Glomerular visceral epithelial cell (primary cell): Measurements from ENCODE around the gene HMGN5.

ENCODE experiments used
- DNase-seq: peaks from one replicate; pipeline ENCODE4 v3.0.0-alpha.2; 2016; ENCODE audit errors: extremely low spot score

Gene HMGN5, protein sequence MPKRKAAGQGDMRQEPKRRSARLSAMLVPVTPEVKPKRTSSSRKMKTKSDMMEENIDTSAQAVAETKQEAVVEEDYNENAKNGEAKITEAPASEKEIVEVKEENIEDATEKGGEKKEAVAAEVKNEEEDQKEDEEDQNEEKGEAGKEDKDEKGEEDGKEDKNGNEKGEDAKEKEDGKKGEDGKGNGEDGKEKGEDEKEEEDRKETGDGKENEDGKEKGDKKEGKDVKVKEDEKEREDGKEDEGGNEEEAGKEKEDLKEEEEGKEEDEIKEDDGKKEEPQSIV

DNA sequence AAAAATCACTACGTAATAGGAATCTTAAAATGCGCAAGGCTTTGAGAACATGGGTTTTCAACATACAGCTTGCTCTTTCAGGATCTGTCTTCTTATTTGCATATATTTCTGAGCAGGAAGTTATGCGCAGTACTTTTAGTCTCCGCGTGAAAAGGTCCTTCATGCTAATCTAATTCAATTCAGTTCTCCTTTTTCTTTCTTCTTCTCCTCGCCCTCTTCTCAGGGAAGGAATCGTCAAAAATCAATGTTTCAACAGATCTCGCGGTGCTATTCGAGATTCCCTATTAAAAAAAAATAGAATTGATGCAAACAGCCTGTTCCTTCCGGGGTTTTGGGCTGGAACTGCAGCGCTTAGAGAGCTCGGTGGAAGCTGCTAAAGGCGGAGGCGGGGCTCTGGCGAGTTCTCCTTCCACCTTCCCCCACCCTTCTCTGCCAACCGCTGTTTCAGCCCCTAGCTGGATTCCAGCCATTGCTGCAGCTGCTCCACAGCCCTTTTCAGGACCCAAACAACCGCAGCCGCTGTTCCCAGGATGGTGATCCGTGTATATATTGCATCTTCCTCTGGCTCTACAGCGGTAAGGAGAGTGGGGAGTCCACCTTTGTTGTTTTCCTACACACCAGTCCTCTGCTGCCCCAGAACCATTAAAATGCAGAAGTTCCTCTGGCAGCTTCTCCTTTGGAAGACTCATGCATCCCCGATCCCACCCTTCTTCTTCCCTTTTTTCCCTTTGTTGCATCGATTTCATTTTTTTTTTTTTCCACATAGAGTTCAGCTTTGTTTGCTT lies at the start of gene HMGN5, which contains the start of gene SH3BGRL:
Gene HMGN5, minus strand, starts transcription at position 243 of the 785 bp plus-strand sequence. CDS start 80,364 bp downstream, outside the sequence.
Gene SH3BGRL, plus strand, starts transcription at position 432 of the 785 bp plus-strand sequence. Its CDS starts 99 bp downstream, at position 531.
- peak; percentile 81 for DNase-seq

DNA sequence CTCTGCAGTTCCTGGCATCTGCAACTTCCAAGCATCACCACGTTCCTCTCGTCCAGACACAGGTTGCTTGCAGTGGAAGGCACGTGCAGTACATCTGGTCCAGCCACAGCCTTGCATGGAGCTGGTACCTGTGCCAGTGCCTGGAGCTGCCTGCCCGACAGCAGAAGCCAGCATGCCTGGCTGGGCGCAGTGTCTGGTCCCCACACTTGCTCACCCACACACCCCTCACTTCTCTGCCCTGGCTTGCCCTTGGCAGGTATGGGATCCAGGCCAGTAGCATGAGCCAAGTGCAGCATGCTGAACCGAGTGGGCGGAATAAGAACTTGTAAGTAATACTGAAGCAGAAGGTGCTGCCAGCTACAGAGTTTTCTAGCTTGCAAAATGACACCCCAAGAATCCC lies 40.0 kb upstream of the HMGN5 start:
- no peak for DNase-seq

DNA sequence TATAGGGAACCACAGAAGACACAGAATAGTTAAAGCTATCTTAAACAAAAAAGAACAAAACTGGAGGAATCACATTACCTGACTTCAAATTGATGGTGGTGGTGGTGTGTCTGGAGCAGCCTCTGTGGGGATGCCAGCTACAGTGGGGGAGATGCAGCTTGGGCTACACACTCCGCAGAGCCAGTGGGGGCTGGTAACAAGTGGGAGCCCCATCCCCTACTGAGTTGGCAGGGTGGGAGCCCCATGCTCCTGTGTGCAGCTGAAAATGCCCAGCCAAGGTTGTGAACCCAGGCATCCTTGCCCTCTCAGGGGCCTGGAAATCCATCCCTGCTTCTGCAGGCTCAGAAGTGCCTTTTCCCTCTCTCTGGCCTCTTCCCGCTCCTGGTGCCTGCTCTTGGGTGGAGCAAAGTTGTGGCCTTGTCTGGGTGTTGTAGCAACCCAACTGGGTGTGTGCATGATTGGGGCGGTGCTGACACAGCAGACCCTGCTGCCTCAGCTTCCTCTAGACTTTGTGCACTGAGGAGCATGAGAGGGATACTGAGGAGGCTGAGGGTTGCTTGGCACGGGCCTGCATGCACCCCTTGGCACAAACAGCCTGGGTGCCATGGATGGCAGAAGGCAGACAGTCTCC lies 39.1 kb upstream of the HMGN5 start:
- no peak for DNase-seq

DNA sequence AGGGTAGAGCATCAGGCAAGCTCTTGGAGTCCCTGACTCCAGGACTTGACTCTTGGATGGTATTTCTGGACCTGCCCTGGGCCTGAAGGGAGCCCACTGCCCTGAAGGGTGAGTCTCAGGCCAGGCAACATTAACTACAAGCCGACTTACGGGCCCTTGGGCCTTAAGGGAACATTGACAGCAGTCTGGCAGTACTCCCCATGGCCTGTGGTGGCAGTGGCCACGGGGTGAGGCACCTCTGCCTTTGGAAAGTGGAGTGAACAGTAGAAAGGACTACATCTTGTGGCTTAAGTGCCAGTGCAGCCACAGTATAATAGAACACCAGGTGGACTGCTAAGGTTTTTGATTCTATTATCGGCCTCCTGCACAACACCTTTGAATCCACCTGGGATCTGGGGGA lies 36.5 kb upstream of the HMGN5 start:
- no peak for DNase-seq

DNA sequence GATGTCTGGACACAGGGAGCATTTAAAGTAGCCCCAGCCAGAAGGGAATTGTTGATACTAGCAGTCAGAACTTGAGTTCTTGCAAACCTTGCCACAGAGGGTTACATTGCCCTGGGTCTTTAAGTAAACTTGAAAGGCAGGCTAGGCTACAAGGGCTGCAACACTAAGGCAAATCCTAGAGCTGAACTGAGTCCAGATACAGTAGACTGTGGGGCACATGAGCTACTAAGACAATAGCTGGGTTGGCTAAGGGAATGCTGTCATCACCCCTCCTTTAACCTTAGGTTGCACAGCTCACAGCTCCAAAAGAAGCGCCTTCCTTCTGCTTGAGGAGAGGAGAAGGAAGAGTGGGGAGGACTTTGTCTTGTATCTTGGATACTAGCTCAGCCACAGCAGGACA lies 35.8 kb upstream of the HMGN5 start:
- no peak for DNase-seq

DNA sequence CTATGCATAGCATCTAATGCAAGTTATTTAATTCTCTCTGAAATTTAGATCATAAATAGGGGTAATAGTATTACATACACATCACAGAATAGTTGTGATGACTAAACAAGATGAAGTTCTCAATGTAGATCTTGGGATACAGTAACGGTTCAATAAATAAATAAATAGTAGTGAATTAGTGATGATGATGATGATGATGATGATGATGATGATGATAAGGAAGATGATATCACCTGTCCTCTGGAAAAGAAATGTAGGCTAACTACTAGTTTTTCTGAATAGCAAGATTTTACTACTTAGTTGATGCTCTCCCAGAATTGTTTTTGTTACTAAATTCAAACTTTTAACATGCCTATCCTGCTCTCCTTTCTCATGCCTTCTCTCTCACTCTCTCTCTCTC lies 30.5 kb upstream of the HMGN5 start:
- DNase-seq: no peak

DNA sequence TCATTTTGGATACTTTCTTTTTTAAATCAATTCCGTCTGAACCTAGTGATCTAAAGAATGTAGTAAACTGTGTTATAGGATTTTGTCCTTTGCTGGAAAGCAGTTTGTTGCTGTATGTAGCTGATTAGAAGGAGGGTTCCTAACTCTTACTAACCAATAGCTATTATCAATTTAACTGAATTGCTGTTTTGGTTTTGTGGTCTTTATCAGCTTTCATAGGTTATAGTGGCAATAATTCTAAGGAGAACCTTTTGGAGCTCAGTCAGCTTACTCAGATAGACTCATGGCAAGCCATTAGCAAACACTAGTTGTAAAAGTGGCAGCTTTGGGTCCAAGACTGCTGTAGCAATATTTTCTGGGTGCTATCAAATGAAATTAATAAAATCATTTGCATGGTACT lies 29.8 kb upstream of the HMGN5 start:
- no peak for DNase-seq

DNA sequence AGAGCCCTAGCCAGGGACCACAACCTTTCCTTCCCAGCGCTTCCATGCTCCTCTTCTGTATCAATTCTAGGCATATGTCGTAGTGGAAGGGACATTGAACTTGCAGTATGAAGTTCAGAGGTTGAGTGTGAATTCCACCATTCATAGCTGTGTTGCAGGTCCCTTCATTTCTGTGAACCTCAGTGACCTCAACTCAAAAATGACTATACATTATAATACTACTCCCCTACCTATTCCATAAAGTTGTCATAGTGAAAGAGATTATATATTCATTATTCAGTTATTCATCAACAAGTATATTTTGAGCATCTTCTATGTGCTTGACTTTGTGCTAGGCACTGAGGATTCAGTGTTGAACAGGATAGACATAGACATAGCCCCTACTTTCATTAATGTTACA lies 28.2 kb upstream of the HMGN5 start:
- DNase-seq: no peak

DNA sequence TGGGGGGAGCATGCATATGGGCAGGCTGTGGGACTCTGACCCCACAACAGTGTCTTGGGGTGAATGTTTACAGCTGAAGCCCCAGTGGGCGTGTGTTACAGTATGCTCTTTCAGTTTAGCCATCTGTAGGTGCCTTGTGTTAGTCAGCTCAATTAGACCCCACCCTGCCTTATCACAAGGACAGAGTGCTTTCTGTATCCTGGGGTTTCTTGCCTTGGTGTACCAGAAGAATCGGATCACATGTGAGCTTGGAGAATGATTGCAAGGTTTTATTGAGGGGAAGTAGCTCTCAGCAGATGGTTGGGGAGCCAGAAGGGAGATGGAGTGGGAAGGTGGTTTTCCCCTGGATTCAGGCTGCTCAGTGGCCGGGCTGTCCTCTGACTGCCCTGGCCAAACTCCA lies 27.5 kb upstream of the HMGN5 start:
- DNase-seq: no peak

DNA sequence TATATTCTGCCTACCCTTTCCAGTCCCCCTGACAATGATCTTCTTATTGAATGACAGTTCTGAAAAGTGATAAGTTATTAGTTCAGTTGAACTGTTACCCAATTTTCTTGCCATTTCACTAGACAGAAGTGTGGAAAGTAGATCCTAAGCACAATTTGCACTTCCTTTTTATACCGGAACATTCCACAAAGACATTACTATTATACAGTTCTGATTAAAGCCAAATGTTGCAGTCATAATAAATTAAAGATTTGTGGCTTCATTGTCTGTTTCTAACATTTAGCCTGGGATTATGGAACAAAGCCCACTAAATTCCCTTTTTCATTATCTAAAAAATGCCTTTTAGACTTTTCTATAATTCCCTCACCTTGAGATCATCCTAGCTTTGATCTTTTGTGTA lies 14.0 kb upstream of the HMGN5 start:
- DNase-seq: no peak

DNA sequence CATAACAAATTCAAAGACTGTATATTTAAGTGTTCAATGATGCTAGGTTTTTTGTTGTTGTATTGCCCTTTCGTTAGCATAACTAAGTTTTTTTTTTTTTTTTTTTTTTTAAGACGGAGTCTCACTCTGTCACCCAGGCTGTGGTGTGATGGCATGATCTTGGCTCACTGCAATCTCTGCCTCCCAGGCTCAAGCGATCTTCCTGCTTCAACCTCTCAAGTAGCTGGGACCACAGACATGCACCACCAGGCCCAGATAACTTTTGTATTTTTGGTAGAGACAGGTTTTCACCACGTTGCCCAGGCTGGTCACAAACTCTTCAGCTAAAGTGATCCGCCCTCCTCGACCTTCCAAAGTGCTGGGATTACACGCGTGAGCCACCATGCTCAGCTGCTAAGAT lies 7.2 kb upstream of the HMGN5 start:
- DNase-seq: no peak

DNA sequence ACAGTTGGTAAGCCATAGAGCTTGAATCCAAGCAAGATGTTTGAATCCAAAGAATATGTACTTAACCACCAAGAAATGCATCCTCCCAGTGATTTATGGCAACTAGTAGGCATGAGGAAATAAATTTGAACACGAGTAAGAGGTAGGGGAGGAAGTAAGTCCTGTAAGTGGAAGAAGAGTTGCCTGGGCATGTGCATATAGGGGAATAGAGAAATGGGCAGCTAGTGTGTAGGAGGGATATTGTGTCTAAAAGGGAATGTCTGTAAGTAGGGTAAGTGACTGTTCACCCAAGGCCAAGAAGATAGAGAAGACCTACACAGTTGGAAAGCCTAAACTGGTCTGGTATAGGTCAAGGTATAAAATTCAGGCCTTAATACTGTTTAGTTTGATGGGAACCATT lies 4.8 kb upstream of the HMGN5 start:
- DNase-seq: no peak

DNA sequence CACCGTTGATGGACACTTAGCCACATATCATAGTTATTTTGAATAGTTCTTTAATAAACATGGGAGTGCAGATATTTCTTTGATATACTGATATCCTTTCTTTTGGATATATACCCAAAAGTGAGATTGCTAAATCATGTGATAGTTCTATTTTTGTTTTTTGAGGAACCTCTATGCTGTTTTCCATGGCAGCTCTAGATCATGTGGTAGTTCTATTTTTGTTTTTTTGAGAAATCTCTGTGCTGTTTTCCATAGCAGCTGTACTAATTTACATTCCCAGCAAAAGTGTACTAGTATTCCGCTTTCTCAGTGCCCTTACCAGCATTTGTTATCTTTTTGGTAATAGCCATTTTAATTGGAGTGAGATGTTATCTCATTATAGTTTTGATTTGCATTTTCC lies 3.8 kb upstream of the HMGN5 start:
- DNase-seq: no peak

DNA sequence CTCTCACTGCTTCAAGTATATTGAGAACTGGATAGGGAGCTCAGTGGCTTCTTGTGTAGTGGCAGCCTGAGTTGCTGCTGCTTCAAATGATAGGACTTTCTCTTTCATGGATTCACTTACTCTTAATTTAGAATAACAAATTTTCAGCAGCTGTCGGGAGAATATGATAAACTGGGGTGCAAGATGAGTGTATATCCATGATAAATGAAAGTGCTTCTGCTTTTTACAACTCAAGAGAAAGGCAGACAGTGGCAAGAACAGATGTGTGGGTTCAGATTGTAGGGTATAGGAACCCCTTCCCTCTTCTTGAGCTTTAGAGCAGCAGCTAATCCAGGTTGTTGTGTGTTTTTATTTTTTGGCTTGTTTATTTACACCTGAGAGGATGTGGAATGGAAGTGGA lies 1.2 kb upstream of the HMGN5 start:
- no peak for DNase-seq

DNA sequence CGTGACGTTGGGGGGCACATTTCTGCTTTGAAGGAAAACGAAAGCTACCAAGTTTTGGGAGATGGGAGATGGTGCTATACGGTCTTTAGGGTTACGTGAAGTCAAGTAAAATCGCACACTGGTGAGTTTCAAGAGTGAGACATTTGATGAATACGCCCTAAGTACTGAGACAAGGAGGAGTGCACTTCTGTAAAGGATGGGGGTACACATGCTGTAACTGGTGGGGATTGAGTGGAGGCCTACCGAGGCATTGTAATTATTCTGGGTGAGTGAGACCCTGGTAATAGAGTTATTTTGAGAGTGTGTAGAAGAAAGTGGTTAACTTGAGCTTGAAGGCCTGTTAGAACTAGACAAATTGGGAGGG lies 725 bp upstream of the HMGN5 start:
- DNase-seq: peak; percentile 3

DNA sequence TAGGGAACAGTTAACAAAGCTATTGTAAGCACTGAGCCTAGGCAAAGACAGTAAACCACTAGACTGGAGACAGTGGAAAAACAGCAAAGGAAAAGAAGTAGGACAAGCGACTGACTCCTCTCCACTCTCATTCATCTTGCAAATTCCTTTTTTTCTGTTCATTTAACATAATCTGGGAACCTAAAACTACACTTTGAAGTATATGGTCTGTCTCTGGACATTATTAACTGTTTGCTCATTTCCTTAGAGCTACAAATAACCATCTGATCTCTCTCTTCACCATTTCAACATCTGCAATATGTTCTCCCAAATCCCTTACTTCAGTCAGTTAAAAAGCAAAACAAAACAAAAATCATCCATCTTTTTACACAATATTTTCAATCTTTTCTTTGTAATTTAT lies 642 bp downstream of the HMGN5 start:
- no peak for DNase-seq

DNA sequence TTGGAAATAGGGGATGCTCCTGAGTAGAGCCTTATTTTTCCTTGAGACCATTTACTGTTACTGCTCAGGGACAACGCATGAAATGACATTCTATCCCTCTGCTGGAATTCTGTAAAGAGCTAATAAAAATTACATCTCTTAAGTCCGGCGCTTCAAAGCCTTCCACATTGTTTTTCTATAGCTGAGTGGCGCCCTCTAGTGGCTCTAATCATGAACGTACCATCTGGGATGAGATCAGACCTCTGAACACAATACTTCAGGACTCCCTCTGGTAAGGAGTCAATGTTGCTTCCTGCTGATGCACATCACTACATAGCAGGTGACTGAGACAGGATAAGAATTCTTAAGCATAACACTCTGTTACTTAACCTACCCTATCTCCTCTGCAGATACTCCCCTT lies 6.0 kb downstream of the HMGN5 start:
- peak; percentile 55 for DNase-seq

DNA sequence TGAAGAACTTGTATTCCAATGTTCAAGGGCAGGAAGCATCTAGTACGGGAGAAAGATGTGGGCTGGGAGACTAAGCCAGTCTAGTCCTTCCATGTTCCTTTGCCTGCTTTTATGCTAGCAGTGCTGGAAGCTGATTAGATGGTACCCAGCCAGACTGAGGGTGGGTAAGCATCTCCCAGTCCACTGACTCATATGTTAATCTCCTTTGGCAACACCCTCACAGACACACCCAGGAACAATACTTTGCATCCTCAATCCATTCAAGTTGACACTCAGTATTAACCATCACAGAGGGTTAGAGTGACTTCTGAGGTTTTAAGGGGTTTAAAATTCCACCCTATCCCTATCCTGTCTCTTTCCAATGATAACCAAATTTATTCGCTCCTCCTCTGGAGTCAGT lies 6.5 kb downstream of the HMGN5 start:
- no peak for DNase-seq

DNA sequence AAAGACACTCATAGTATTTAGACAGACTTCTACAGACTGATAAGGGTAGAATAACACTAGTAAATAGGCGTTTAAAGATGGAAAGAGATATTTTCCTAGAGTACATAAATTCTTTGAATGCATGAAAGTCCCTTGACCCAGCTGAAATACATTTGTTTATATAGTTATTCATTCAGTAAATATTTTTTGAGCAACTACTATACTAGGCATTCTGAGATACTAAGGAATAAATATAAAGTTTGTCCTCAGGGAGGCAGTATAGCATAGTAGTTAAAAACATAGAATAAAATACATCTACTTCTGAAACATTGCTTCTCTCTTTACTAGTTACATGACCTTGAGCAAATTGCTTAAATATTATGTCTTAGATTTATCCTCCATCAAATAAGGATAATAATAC lies 27.4 kb downstream of the HMGN5 start:
- DNase-seq: no peak

DNA sequence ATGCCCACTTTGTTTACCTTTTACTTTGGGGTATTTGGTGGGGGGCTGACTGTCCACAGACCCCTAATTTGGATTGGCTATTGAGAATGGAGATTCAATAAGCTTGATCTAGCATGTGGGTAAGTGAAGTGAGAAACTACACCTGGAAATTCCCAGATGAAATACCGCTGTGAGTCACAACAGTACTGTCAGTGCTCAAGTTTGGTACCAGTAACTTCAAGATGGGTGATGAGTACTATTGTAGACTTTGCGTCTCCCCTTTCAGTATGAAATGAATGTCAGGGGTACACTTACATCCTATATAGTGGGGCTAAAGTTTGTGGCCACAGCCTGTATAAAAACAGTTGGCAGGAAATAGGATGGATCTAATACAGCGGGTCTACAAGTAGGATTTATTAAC lies 33.3 kb downstream of the HMGN5 start:
- DNase-seq: no peak

DNA sequence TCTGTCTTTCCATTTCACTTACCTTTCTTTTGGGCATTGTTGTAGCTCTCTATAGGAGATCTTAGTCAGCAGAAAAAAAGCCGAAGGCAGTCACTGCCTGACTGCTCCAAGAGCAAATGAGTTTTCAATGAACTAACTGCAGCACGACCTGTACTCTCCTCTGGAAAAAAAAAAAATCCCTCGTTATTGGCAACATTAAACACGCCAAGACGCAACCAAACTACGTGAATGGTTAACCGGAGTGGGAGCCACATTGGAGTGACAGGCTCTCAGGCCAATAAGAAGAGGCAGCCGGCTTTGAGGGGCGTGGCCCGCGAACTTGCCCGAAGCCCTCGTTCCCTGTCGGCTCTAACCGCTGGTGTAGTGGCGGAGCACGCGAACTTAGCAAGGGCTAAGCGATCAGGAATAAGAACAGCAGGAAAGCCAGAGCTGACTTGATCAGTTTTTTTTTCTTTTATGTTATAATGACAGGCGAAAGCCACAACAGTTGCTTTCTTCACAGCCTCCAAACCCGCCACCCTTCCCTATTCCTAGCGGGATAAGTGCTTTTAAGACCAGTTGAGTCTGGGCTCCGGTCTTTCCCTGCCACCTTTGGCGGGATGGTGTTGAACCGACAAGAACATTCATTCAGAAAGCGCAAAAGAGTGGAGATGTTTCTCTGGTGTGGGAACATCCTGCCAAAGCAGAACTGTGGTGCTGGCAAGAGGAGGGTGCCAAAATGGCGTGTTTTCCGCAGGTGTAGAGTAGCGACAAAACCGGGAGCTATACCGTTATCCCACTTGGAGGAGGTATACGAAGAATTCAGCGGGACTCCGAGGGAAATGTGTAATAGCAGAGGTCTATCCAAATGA lies 80.0 kb downstream of the HMGN5 start:
- DNase-seq: peak; percentile 87

DNA sequence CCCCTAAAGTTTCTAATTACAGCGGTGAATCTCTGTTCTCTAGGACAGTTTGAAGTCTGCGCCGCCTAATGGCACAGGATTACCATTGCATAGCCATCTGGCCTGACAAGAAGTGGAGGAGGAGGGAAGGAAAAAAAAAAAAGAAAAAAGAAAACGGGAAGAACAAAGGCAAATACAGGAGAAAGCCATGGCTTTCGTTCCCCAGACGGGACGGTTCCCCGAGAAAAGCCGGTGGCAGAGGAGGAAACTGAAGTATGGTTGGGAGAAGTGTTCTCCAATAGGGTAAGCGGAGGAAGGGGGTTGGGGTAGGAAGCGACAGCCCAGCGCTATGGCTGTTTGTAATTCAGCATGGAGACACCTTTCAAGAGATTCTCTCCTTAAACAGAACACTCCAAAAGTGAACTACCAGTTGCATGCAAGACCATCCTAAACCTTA lies 80.8 kb downstream of the HMGN5 start:
- DNase-seq: peak; percentile 42
